ENCODE measurements around the gene RSPH1.

Gene RSPH1

GRCh38 chr21:42524341-42525028 lies 28.5 kb upstream of the RSPH1 start:
- H3K4me3 ChIP-seq (ENCODE audit: low read length, poor library complexity, severe bottlenecking): peak overlapping the region; percentile 59
- H3K4me1 ChIP-seq (ENCODE audit: insufficient read depth, low read length, poor library complexity, severe bottlenecking): peaks cover 90% of the 10 kb centered on the region
- H4K20me1 ChIP-seq (ENCODE audit: insufficient read depth, low read length, poor library complexity, severe bottlenecking): peaks cover 80% of the 10 kb centered on the region
- H3K79me2 ChIP-seq (ENCODE audit: insufficient read depth, low read length): peaks cover 96% of the 10 kb centered on the region
- no peaks in the 10 kb centered on the region for H3K9me3 ChIP-seq (ENCODE audit: insufficient read depth, low read depth, low read length)
- H3K9ac ChIP-seq (ENCODE audit: low read depth, low read length, poor library complexity, severe bottlenecking): peak overlapping the region; percentile 22
- H3K27me3 ChIP-seq (ENCODE audit: insufficient read depth, low read length, poor library complexity, severe bottlenecking): no peaks in the 10 kb centered on the region
- TF ChIP-seq CTCF (conservative IDR thresholded peaks at IDR 0.05; ENCODE audit: low read length) (no peak), EZH2phosphoT487 (IDR thresholded peaks at IDR 0.05; ENCODE audit: borderline replicate concordance) (no peak)
- peak overlapping the region; percentile 84 for H3K4me2 ChIP-seq (ENCODE audit: low read depth, low read length, poor library complexity, severe bottlenecking)
- H2AFZ ChIP-seq (ENCODE audit: low read length): no peak overlapping the region
- no peaks in the 10 kb centered on the region for H3K9me2 ChIP-seq (replicated peaks; ENCODE audit: low read depth, low read length)
- H3F3A ChIP-seq (ENCODE audit: low read depth): 0 out of 2 replicates have a peak, but pooled peaks cover 4% of the 10 kb centered on the region
- peaks cover 78% of the 10 kb centered on the region; the same call in 1 of the 2 replicates for H3K36me3 ChIP-seq (ENCODE audit: insufficient read depth, low read length)

GRCh38 chr21:42523941-42524340 lies 27.9 kb upstream of the RSPH1 start:
- Histone ChIP-seq H3K4me3 (ENCODE audit: low read length, poor library complexity, severe bottlenecking) (peak overlapping the region; percentile 59), H4K20me1 (ENCODE audit: insufficient read depth, low read length, poor library complexity, severe bottlenecking) (peaks cover 83% of the 10 kb centered on the region), H3K79me2 (ENCODE audit: insufficient read depth, low read length) (peaks cover 96% of the 10 kb centered on the region), H3K36me3 (ENCODE audit: insufficient read depth, low read length) (peaks cover 79% of the 10 kb centered on the region; the same call in 1 of the 2 replicates), H2AFZ (ENCODE audit: low read length) (no peak overlapping the region), H3K9me3 (ENCODE audit: insufficient read depth, low read depth, low read length) (no peaks in the 10 kb centered on the region), H3F3A (ENCODE audit: low read depth) (0 out of 2 replicates have a peak, but pooled peaks cover 4% of the 10 kb centered on the region), H3K4me2 (ENCODE audit: low read depth, low read length, poor library complexity, severe bottlenecking) (peak overlapping the region; percentile 84), H3K4me1 (ENCODE audit: insufficient read depth, low read length, poor library complexity, severe bottlenecking) (peaks cover 95% of the 10 kb centered on the region), H3K9ac (ENCODE audit: low read depth, low read length, poor library complexity, severe bottlenecking) (peak overlapping the region; percentile 22), H3K9me2 (replicated peaks; ENCODE audit: low read depth, low read length) (no peaks in the 10 kb centered on the region), H3K27me3 (ENCODE audit: insufficient read depth, low read length, poor library complexity, severe bottlenecking) (no peaks in the 10 kb centered on the region)
- no peak for TF ChIP-seq EZH2phosphoT487 (IDR thresholded peaks at IDR 0.05; ENCODE audit: borderline replicate concordance)

DNA sequence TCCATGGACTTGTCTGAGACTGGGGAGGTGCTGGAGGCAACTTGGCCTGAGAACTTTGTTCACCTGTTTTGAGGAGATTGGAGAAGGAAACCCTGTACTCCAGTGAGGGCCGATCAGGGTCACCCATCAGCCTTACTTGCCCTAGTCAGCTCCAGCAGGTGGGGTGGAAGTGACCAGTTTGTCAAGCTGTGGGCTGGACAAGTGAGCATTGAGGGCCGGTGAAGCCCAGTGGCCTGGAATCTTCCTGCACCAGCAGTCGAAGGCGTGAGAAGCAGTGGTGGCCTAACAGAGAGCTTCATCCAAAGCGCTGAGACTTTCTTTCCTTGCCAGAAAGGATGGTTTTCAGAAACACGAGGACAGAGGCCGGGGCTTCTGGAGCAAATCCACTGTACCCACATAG lies 27.2 kb upstream of the RSPH1 start:
- Histone ChIP-seq H3K9me3 (ENCODE audit: insufficient read depth, low read depth, low read length) (no peaks in the 10 kb centered on the region), H3K9ac (ENCODE audit: low read depth, low read length, poor library complexity, severe bottlenecking) (no peak overlapping the region), H2AFZ (ENCODE audit: low read length) (no peak overlapping the region), H3K27me3 (ENCODE audit: insufficient read depth, low read length, poor library complexity, severe bottlenecking) (no peaks in the 10 kb centered on the region), H3K9me2 (replicated peaks; ENCODE audit: low read depth, low read length) (no peaks in the 10 kb centered on the region), H3K36me3 (ENCODE audit: insufficient read depth, low read length) (peaks cover 81% of the 10 kb centered on the region; the same call in 1 of the 2 replicates), H4K20me1 (ENCODE audit: insufficient read depth, low read length, poor library complexity, severe bottlenecking) (peaks cover 83% of the 10 kb centered on the region), H3K4me2 (ENCODE audit: low read depth, low read length, poor library complexity, severe bottlenecking) (peak overlapping the region; percentile 84), H3F3A (ENCODE audit: low read depth) (0 out of 2 replicates have a peak, but pooled peaks cover 4% of the 10 kb centered on the region), H3K4me1 (ENCODE audit: insufficient read depth, low read length, poor library complexity, severe bottlenecking) (peaks cover 96% of the 10 kb centered on the region), H3K4me3 (ENCODE audit: low read length, poor library complexity, severe bottlenecking) (no peak overlapping the region), H3K79me2 (ENCODE audit: insufficient read depth, low read length) (peaks cover 96% of the 10 kb centered on the region)
- TF ChIP-seq CTCF (conservative IDR thresholded peaks at IDR 0.05; ENCODE audit: low read length) (no peak), EZH2phosphoT487 (IDR thresholded peaks at IDR 0.05; ENCODE audit: borderline replicate concordance) (no peak)
